ENCODE results near the gene TSBP1. TPM values are rescaled to one million over a fixed set of nuclear protein-coding genes. Genes with fewer than 3 reads are reported as not detected.
"Not testable (repeated sequence)": the region's sequence is repeated elsewhere in the genome, so short reads cannot be mapped to it uniquely, and the experiment has no call there.

TSBP1 gene
- total and polyA plus RNA-seq, 2 experiments from 2014 or later, result not detected

GRCh38 chr6:32370505-32370904, 1.2 kb downstream of the TSBP1 start:
- H3K4me1 ChIP-seq (ENCODE audit: insufficient read depth), result no peaks in the 10 kb centered on the region
- H3K36me3 ChIP-seq (replicated peaks; ENCODE audit: insufficient read depth, low read depth), result no peaks in the 10 kb centered on the region
- no peaks in the 10 kb centered on the region for H3K79me2 ChIP-seq
- H3K9me3 ChIP-seq (ENCODE audit: low read depth), result no peaks in the 10 kb centered on the region
- H3K4me3 ChIP-seq, result no peak overlapping the region
- H3K27me3 ChIP-seq, result no peaks in the 10 kb centered on the region
- no peaks in the 10 kb centered on the region for H3K9me2 ChIP-seq (replicated peaks; ENCODE audit: insufficient read depth)
- no peaks in the 10 kb centered on the region for H4K20me1 ChIP-seq (ENCODE audit: insufficient read depth, poor library complexity, severe bottlenecking)
- H2AFZ ChIP-seq, result no peak overlapping the region
- no peak for DNase-seq (ENCODE audit: low spot score)
- H3K4me2 ChIP-seq, result no peak overlapping the region
- H3K27ac ChIP-seq, result no peak overlapping the region
- 89% methylated on average over 2 of the region's 2 CpGs for WGBS (ENCODE audit: low lambda C conversion rate, missing lambda C conversion rate)
- TF ChIP-seq CTCF (IDR thresholded peaks at IDR 0.05; ENCODE audit: poor library complexity), result no peak
- no peak for TF ChIP-seq EZH2phosphoT487 (IDR thresholded peaks at IDR 0.05; ENCODE audit: low read depth, severe bottlenecking, unreplicated experiment)
- no peak for TF ChIP-seq EZH2 (IDR thresholded peaks at IDR 0.05; ENCODE audit: borderline replicate concordance)

GRCh38 chr6:32369660-32370059, 2.0 kb downstream of the TSBP1 start:
- Histone ChIP-seq H3K4me2 (no peak overlapping the region), H3K4me1 (ENCODE audit: insufficient read depth) (no peaks in the 10 kb centered on the region), H2AFZ (no peak overlapping the region), H4K20me1 (ENCODE audit: insufficient read depth, poor library complexity, severe bottlenecking) (no peaks in the 10 kb centered on the region), H3K9me2 (replicated peaks; ENCODE audit: insufficient read depth) (no peaks in the 10 kb centered on the region), H3K9me3 (ENCODE audit: low read depth) (no peaks in the 10 kb centered on the region), H3K79me2 (no peaks in the 10 kb centered on the region), H3K27me3 (no peaks in the 10 kb centered on the region), H3K4me3 (no peak overlapping the region), H3K27ac (no peak overlapping the region), H3K36me3 (replicated peaks; ENCODE audit: insufficient read depth, low read depth) (no peaks in the 10 kb centered on the region)
- WGBS (ENCODE audit: low lambda C conversion rate, missing lambda C conversion rate), result 76% methylated on average over 3 of the region's 3 CpGs
- DNase-seq (ENCODE audit: low spot score), result no peak
- TF ChIP-seq CTCF (IDR thresholded peaks at IDR 0.05; ENCODE audit: poor library complexity), result no peak

- H3K27me3 ChIP-seq, result no peaks in the 10 kb centered on the region
- WGBS (ENCODE audit: low lambda C conversion rate, missing lambda C conversion rate), result 94% methylated on average over 3 of the region's 3 CpGs
- no peak for DNase-seq (ENCODE audit: low spot score)
- H3K9me2 ChIP-seq (replicated peaks; ENCODE audit: insufficient read depth), result no peaks in the 10 kb centered on the region
- H3K4me3 ChIP-seq, result no peak overlapping the region
- no peaks in the 10 kb centered on the region for H3K79me2 ChIP-seq
- H3K4me1 ChIP-seq (ENCODE audit: insufficient read depth), result no peaks in the 10 kb centered on the region
- no peaks in the 10 kb centered on the region for H4K20me1 ChIP-seq (ENCODE audit: insufficient read depth, poor library complexity, severe bottlenecking)
- no peak overlapping the region for H3K27ac ChIP-seq
- no peaks in the 10 kb centered on the region for H3K36me3 ChIP-seq (replicated peaks; ENCODE audit: insufficient read depth, low read depth)
- no peaks in the 10 kb centered on the region for H3K9me3 ChIP-seq (ENCODE audit: low read depth)
- TF ChIP-seq CTCF (IDR thresholded peaks at IDR 0.05; ENCODE audit: poor library complexity) (no peak), EZH2phosphoT487 (IDR thresholded peaks at IDR 0.05; ENCODE audit: low read depth, severe bottlenecking, unreplicated experiment) (no peak)
- no peak overlapping the region for H2AFZ ChIP-seq
- no peak overlapping the region for H3K4me2 ChIP-seq
Observed at GRCh38 chr6:32367644-32368043, 4.1 kb downstream of the TSBP1 start.

GRCh38 chr6:32359225-32359624, 12.5 kb downstream of the TSBP1 start:
- H3K4me3 ChIP-seq; H2AFZ ChIP-seq; H3K9me2 ChIP-seq (replicated peaks; ENCODE audit: insufficient read depth); H4K20me1 ChIP-seq (ENCODE audit: insufficient read depth, poor library complexity, severe bottlenecking); H3K9me3 ChIP-seq (ENCODE audit: low read depth); H3K4me1 ChIP-seq (ENCODE audit: insufficient read depth); H3K79me2 ChIP-seq; H3K27me3 ChIP-seq; H3K27ac ChIP-seq; H3K36me3 ChIP-seq (replicated peaks; ENCODE audit: insufficient read depth, low read depth); DNase-seq (ENCODE audit: low spot score); H3K4me2 ChIP-seq: not testable (repeated sequence)
- 92% methylated on average over 1 of the region's 1 CpG for whole genome bisulfite sequencing (ENCODE audit: low lambda C conversion rate, missing lambda C conversion rate)

GRCh38 chr6:32358548-32358947, 13.2 kb downstream of the TSBP1 start:
- not testable (repeated sequence) for H3K79me2 ChIP-seq; H3K4me3 ChIP-seq; H3K4me2 ChIP-seq; H3K27ac ChIP-seq; H4K20me1 ChIP-seq (ENCODE audit: insufficient read depth, poor library complexity, severe bottlenecking); H3K9me3 ChIP-seq (ENCODE audit: low read depth); H3K9me2 ChIP-seq (replicated peaks; ENCODE audit: insufficient read depth); H2AFZ ChIP-seq; H3K36me3 ChIP-seq (replicated peaks; ENCODE audit: insufficient read depth, low read depth); H3K27me3 ChIP-seq; H3K4me1 ChIP-seq (ENCODE audit: insufficient read depth); DNase-seq (ENCODE audit: low spot score)
- 82% methylated on average over 8 of the region's 8 CpGs for WGBS (ENCODE audit: low lambda C conversion rate, missing lambda C conversion rate)
